A549 (cell line): ENCODE measurements around the gene TOM1L2. TPM values are rescaled to one million over a fixed set of nuclear protein-coding genes. Genes with fewer than 3 reads are reported as not detected.

Experiments used
- ATAC-seq, 2 experiments: fragments of 200-7000 bp in 1 of 2; fragments of >200 bp in 1 of 2; cut with Nextera tagmentation in 1 of 2; cut with Tn5 transposase in 1 of 2; 3 replicates each; pipeline versions ENCODE4 v1.8.0 to v1.9.1; 2018 to 2020; ENCODE audit warnings: mild to moderate bottlenecking in 1 of 2, moderate library complexity in 1 of 2
- CTCF ChIA-PET: fragments of 300-600 bp; sonication (Branson Sonifier 250); formaldehyde crosslinking; extraction: SDS; loops from one replicate; lab custom pipeline; 2021; ENCODE audit warnings: antibody characterized with exemption, inconsistent platforms; lab: Yijun Ruan, JAX
- POLR2A ChIA-PET: fragments of 350-600 bp; formaldehyde crosslinking; extraction: SDS; loops from one replicate; lab custom pipeline; 2021; ENCODE audit warnings: antibody characterized with exemption, inconsistent platforms; lab: Yijun Ruan, JAX
- DNase-seq, 2 experiments: peaks; one replicate each; pipeline versions ENCODE4 v3.0.0 to v3.0.0-alpha.2; 2011 to 2016; ENCODE audit warnings: low read depth in 1 of 2, low spot score in 1 of 2
- FAIRE-seq: peaks from 2 replicates; lab custom pipeline; 2011; peaks lifted over from hg19 to GRCh38; lab: Jason Lieb, UNC
- H3K27ac ChIP-seq, 2 experiments: fragments of >200 bp; sonication (Bioruptor Twin); formaldehyde crosslinking; 3 replicates each; pipeline ENCODE4 v1.5.1; 2016 to 2017
- H3K4me1 ChIP-seq: fragments of >200 bp; sonication (Bioruptor Twin); formaldehyde crosslinking; 3 replicates; pipeline ENCODE4 v1.6.1; 2016
- H3K4me2 ChIP-seq: fragments of >200 bp; sonication (Bioruptor Twin); formaldehyde crosslinking; 3 replicates; pipeline ENCODE4 v1.6.1; 2016
- H3K4me3 ChIP-seq: fragments of >200 bp; sonication (Bioruptor Twin); formaldehyde crosslinking; 3 replicates; pipeline ENCODE4 v1.5.1; 2016
- H3K9me3 ChIP-seq: fragments of >200 bp; sonication (Bioruptor Twin); formaldehyde crosslinking; 3 replicates; pipeline ENCODE4 v1.6.1; 2016
- BHLHE40 ChIP-seq: IDR thresholded peaks from 2 replicates; pipeline ENCODE4 v1.6.1; 2012; ENCODE audit warnings: low read depth, low read length, inconsistent platforms
- CBX2 ChIP-seq: fragments of 200-600 bp; sonication (generic); IDR thresholded peaks from 2 replicates; pipeline ENCODE4 v1.6.1; 2016; ENCODE audit warnings: low read depth, mild to moderate bottlenecking, borderline replicate concordance
- CEBPB ChIP-seq, 2 experiments: fragments of >200 bp in 1 of 2; sonication (Bioruptor Twin) in 1 of 2; formaldehyde crosslinking in 1 of 2; IDR thresholded peaks; 2 replicates each; pipeline ENCODE4 v1.6.1; 2012 to 2016
- CHD2 ChIP-seq: fragments of 150-350 bp; IDR thresholded peaks from 2 replicates; pipeline ENCODE4 v1.6.1; 2014; ENCODE audit warnings: low read length; ENCODE audit not compliant: partially characterized antibody
- CHD4 ChIP-seq: fragments of 200-600 bp; sonication (generic); IDR thresholded peaks from 2 replicates; pipeline ENCODE4 v1.6.1; 2016; ENCODE audit warnings: antibody characterized with exemption, mild to moderate bottlenecking, borderline replicate concordance
- EHF ChIP-seq: fragments of 250-450 bp; sonication (Bioruptor Pico); IDR thresholded peaks from 2 replicates; pipeline ENCODE4 v1.5.0; 2020; ENCODE audit warnings: mild to moderate bottlenecking
- FOSL2 ChIP-seq, 2 experiments: fragments of 450-650 bp in 1 of 2; fragments of >200 bp in 1 of 2; sonication (Bioruptor Twin) in 1 of 2; formaldehyde crosslinking; IDR thresholded peaks; 2 replicates each; pipeline versions ENCODE4 v1.5.0 to v1.6.1; 2016 to 2020; ENCODE audit warnings: mild to moderate bottlenecking in 1 of 2, moderate library complexity in 1 of 2
- GATA3 ChIP-seq: IDR thresholded peaks from 2 replicates; pipeline ENCODE4 v1.6.1; 2012; ENCODE audit warnings: borderline replicate concordance
- HOXA7 ChIP-seq: fragments of 250-450 bp; sonication (Bioruptor Pico); IDR thresholded peaks from 2 replicates; pipeline ENCODE4 v1.5.0; 2020; ENCODE audit warnings: mild to moderate bottlenecking, moderate library complexity
- RAD21 ChIP-seq, 2 experiments: fragments of >200 bp in 1 of 2; sonication (Bioruptor Twin) in 1 of 2; formaldehyde crosslinking in 1 of 2; IDR thresholded peaks in 1 of 2; conservative IDR thresholded peaks in 1 of 2; 2 replicates in 1 of 2; 3 replicates in 1 of 2; pipeline ENCODE4 v1.6.1; 2012 to 2018; ENCODE audit warnings: inconsistent platforms in 1 of 2
- RFX5 ChIP-seq: fragments of 450-650 bp; IDR thresholded peaks from 2 replicates; pipeline ENCODE4 v1.7.1; 2014; ENCODE audit warnings: antibody characterized with exemption, mild to moderate bottlenecking, moderate library complexity
- ZNF302 ChIP-seq: fragments of 250-450 bp; sonication (Bioruptor Pico); IDR thresholded peaks from 2 replicates; pipeline ENCODE4 v1.9.0; 2021; ENCODE audit warnings: inconsistent platforms, mild to moderate bottlenecking, moderate library complexity
- WGBS: methylation state at CpG from one replicate; pipeline ENCODE4 v1.1.6; 2017; ENCODE audit errors: missing lambda C conversion rate; 5-methylcytosine and 5-hydroxymethylcytosine counted together
- polyA plus RNA-seq, 4 experiments: library from polyadenylated mRNA; depleted of rRNA in 3 of 4; stranded (reverse); fragments of >200 nt; fragmentation: RNase III in 1 of 4; extraction: RNeasy Plus Mini Kit Qiagen cat#74134 plus additional on column Dnase treatment in 1 of 4; gene quantifications; 2 replicates in 3 of 4; 3 replicates in 1 of 4; pipeline ENCODE4 v1.2.3, GENCODE V29; 2011 to 2017
- TF ChIP-seq, protein P1 (sequence below): fragments of 200-600 bp; sonication (generic); IDR thresholded peaks from 2 replicates; pipeline ENCODE4 v1.6.1; 2016; ENCODE audit warnings: antibody characterized with exemption, mild to moderate bottlenecking, moderate library complexity
- TF ChIP-seq, protein P2 (sequence below): fragments of 250-450 bp; sonication (Bioruptor Pico); IDR thresholded peaks from 2 replicates; pipeline ENCODE4 v1.5.0; 2020; ENCODE audit warnings: low read depth, mild to moderate bottlenecking, moderate library complexity
- TF ChIP-seq, protein P3 (sequence below): fragments of 250-450 bp; sonication (Bioruptor Pico); IDR thresholded peaks from 2 replicates; pipeline ENCODE4 v1.5.0; 2021; ENCODE audit warnings: mild to moderate bottlenecking, moderate library complexity, borderline replicate concordance
- TF ChIP-seq, protein P4 (sequence below): fragments of 150-350 bp; IDR thresholded peaks from 2 replicates; pipeline ENCODE4 v1.6.1; 2014; ENCODE audit warnings: low read depth, mild to moderate bottlenecking, low read length

Gene TOM1L2
- polyA plus RNA-seq, 2 of the 4 experiments (the other 2 are of a cell fraction) = 19.2 to 24.7 TPM

DNA sequence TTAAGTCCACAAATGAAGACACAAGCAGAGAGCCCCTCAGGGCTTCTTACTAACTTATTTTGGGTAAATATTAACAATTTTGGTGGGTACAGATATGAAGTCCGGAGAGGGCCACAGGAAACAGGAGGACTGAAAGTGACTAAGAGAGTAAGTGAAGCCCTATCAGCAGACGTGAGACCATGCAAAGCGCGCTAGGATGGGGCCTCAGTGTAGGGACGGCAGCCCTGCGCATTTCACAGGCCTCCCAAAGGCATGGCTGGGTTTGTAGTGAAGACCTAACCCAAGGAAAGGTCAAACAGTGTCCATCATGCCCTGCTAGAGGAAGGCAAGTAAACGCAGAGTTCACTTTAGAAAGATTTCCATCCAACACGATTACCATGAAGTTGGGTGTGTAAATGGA is 75.5 kb downstream of the TOM1L2 start:
- ChIA-PET POLR2A (no interaction called here), CTCF (interaction anchor here (0.8 to 9.2 kb wide), 6 partner anchors 8 to 137 kb away, joined by 3 to 122 read pairs (median 4); no protein-coding TSS in a partner anchor)
- Histone ChIP-seq H3K27ac (peak overlapping the region in 1 of 2 experiments; percentile 51; a peak in 3 of 6 replicates), H3K4me3 (no peak overlapping the region), H3K9me3 (no peaks in the 10 kb centered on the region), H3K4me2 (no peak overlapping the region; the same call in 2 of the 3 replicates), H3K4me1 (peaks cover 38% of the 10 kb centered on the region)
- ATAC-seq = no peak
- no peak for TF ChIP-seq BHLHE40
- TF ChIP-seq, protein P1, sequence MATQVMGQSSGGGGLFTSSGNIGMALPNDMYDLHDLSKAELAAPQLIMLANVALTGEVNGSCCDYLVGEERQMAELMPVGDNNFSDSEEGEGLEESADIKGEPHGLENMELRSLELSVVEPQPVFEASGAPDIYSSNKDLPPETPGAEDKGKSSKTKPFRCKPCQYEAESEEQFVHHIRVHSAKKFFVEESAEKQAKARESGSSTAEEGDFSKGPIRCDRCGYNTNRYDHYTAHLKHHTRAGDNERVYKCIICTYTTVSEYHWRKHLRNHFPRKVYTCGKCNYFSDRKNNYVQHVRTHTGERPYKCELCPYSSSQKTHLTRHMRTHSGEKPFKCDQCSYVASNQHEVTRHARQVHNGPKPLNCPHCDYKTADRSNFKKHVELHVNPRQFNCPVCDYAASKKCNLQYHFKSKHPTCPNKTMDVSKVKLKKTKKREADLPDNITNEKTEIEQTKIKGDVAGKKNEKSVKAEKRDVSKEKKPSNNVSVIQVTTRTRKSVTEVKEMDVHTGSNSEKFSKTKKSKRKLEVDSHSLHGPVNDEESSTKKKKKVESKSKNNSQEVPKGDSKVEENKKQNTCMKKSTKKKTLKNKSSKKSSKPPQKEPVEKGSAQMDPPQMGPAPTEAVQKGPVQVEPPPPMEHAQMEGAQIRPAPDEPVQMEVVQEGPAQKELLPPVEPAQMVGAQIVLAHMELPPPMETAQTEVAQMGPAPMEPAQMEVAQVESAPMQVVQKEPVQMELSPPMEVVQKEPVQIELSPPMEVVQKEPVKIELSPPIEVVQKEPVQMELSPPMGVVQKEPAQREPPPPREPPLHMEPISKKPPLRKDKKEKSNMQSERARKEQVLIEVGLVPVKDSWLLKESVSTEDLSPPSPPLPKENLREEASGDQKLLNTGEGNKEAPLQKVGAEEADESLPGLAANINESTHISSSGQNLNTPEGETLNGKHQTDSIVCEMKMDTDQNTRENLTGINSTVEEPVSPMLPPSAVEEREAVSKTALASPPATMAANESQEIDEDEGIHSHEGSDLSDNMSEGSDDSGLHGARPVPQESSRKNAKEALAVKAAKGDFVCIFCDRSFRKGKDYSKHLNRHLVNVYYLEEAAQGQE = no peak
- no peak for FAIRE-seq
- no peak for DNase-seq
- WGBS = 73% methylated on average over 8 of the region's 8 CpGs

DNA sequence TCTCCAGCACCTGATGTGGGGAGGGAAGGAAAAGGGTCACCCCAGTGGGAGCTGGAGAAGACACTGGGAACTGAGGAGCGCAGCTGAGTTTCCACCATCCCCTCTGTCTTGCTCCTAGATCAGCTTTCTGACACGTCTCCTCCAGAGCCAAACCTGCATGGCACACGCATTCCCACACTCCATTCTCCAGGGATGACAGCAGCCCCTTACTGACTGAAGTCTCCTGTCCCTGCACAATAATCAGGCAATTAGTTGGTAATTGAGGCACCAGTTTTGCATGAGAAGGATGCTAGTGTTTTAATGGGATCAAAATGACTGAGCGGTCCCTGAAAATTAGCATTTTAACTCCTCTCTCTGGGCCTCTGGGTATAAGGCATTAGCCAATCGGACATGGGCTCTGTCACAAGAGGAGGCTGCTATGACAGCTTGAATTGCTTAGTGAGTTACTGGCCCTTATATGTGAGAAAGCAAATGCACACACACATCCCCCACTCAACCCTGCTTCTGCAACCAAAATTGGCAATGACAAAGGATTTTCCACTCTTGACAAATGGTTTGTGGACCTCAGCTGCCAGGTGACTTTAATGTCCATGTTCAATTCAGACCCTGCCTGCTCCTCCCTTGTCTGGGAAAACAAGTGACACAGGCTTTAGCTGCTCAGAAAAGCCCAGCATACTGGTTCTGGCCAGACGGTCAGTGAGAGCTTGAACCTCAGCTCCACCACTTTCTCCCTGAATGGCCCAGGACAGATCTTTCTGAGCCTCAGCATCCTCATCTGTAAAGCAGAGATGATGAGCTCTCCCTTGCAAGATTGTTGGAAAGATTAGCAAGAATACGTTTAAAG is 78.2 kb downstream of the TOM1L2 start:
- ChIA-PET CTCF (interaction anchor here (0.7 to 14.4 kb wide), 7 partner anchors 9 to 163 kb away, joined by 3 to 313 read pairs (median 4); partner anchors contain the start of genes ATPAF2 and GID4), POLR2A (no interaction called here)
- H3K9me3 ChIP-seq = no peaks in the 10 kb centered on the region
- H3K4me1 ChIP-seq = peaks cover 14% of the 10 kb centered on the region
- H3K27ac ChIP-seq = no peak overlapping the region
- FAIRE-seq = no peak
- DNase-seq = no peak
- H3K4me2 ChIP-seq = no peak overlapping the region
- WGBS = 95% methylated on average over 7 of the region's 7 CpGs
- ATAC-seq = no peak
- TF ChIP-seq CEBPB (IDR thresholded peaks at IDR 0.05) = no peak
- TF ChIP-seq, protein P2, sequence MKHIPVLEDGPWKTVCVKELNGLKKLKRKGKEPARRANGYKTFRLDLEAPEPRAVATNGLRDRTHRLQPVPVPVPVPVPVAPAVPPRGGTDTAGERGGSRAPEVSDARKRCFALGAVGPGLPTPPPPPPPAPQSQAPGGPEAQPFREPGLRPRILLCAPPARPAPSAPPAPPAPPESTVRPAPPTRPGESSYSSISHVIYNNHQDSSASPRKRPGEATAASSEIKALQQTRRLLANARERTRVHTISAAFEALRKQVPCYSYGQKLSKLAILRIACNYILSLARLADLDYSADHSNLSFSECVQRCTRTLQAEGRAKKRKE (CRISPR knock-in tag) = no peak
- TF ChIP-seq, protein P3, sequence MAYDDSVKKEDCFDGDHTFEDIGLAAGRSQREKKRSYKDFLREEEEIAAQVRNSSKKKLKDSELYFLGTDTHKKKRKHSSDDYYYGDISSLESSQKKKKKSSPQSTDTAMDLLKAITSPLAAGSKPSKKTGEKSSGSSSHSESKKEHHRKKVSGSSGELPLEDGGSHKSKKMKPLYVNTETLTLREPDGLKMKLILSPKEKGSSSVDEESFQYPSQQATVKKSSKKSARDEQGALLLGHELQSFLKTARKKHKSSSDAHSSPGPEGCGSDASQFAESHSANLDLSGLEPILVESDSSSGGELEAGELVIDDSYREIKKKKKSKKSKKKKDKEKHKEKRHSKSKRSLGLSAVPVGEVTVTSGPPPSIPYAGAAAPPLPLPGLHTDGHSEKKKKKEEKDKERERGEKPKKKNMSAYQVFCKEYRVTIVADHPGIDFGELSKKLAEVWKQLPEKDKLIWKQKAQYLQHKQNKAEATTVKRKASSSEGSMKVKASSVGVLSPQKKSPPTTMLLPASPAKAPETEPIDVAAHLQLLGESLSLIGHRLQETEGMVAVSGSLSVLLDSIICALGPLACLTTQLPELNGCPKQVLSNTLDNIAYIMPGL = no peak
- TF ChIP-seq FOSL2 (IDR thresholded peaks at IDR 0.05) = no peak
- no peak for TF ChIP-seq FOSL2 (CRISPR knock-in tag; IDR thresholded peaks at IDR 0.05)
- no peak for TF ChIP-seq GATA3
- TF ChIP-seq CHD4 = no peak
- no peak for TF ChIP-seq CBX2
- TF ChIP-seq EHF (CRISPR knock-in tag) = no peak
- TF ChIP-seq ZNF302 (CRISPR knock-in tag) = no peak
- TF ChIP-seq, protein P4, sequence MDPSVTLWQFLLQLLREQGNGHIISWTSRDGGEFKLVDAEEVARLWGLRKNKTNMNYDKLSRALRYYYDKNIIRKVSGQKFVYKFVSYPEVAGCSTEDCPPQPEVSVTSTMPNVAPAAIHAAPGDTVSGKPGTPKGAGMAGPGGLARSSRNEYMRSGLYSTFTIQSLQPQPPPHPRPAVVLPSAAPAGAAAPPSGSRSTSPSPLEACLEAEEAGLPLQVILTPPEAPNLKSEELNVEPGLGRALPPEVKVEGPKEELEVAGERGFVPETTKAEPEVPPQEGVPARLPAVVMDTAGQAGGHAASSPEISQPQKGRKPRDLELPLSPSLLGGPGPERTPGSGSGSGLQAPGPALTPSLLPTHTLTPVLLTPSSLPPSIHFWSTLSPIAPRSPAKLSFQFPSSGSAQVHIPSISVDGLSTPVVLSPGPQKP = no peak
- TF ChIP-seq RFX5 = no peak
- no peak for TF ChIP-seq CHD2
- no peak for TF ChIP-seq RAD21 (conservative IDR thresholded peaks at IDR 0.05 in 1 of 2, IDR thresholded peaks at IDR 0.05 in 1 of 2)
- no peak for TF ChIP-seq HOXA7 (CRISPR knock-in tag)
- no peak overlapping the region for H3K4me3 ChIP-seq
